Stimulated activated naive CD8-positive, alpha-beta T cell treated with anti-CD3 and anti-CD28 coated beads, Interleukin-15, amount 100 ng/mL, for 72 hours (primary cell): ENCODE results near the gene NEB.
"Not testable (repeated sequence)": the region's sequence is repeated elsewhere in the genome, so short reads cannot be mapped to it uniquely, and the experiment has no call there.

Experiments
- ATAC-seq: fragments of 150-1000 bp; cut with Tn5 transposase; 2 replicates; pipeline ENCODE4 v1.10.0; 2021; ENCODE audit warnings: mild to moderate bottlenecking, moderate library complexity
- DNase-seq, 2 donors: peaks; one replicate each; pipeline ENCODE4 v3.0.0; 2021 to 2022
- H3K27ac Mint-ChIP-seq, 2 donors: one replicate each; pipeline ENCODE4 v1.8.0; 2022; ENCODE audit warnings: mild to moderate bottlenecking in 2 of 2, mixed read lengths in 2 of 2, moderate library complexity in 2 of 2
- H3K27me3 Mint-ChIP-seq: one replicate; pipeline ENCODE4 v1.8.0; 2022; ENCODE audit warnings: mixed read lengths
- H3K4me1 Mint-ChIP-seq: one replicate; pipeline ENCODE4 v1.8.0; 2022; ENCODE audit warnings: mild to moderate bottlenecking, mixed read lengths
- H3K4me3 Mint-ChIP-seq, 2 donors: one replicate each; pipeline ENCODE4 v1.8.0; 2022; ENCODE audit warnings: mild to moderate bottlenecking in 2 of 2, mixed read lengths in 2 of 2, moderate library complexity in 1 of 2
- H3K9me3 Mint-ChIP-seq, 2 donors: one replicate each; pipeline ENCODE4 v1.8.0; 2022; ENCODE audit warnings: mixed read lengths in 2 of 2

NEB gene

GRCh38 chr2:151596903-151597608 is 137.2 kb downstream of the NEB start:
- H3K27ac Mint-ChIP-seq, H3K9me3 Mint-ChIP-seq, H3K27me3 Mint-ChIP-seq, H3K4me3 Mint-ChIP-seq, H3K4me1 Mint-ChIP-seq, DNase-seq, ATAC-seq: not testable (repeated sequence)

- not testable (repeated sequence) for H3K9me3 Mint-ChIP-seq, DNase-seq, H3K4me1 Mint-ChIP-seq, H3K27ac Mint-ChIP-seq, H3K4me3 Mint-ChIP-seq, ATAC-seq, H3K27me3 Mint-ChIP-seq
These were observed 142.4 kb downstream of the NEB start for GRCh38 chr2:151591908-151592255.

GRCh38 chr2:151591250-151591907 is 142.9 kb downstream of the NEB start:
- not testable (repeated sequence) for H3K27ac Mint-ChIP-seq, H3K9me3 Mint-ChIP-seq, ATAC-seq, H3K4me1 Mint-ChIP-seq, H3K27me3 Mint-ChIP-seq, H3K4me3 Mint-ChIP-seq
- DNase-seq: peak in 1 of 2 donors; percentile 5

- not testable (repeated sequence) for DNase-seq, ATAC-seq, H3K9me3 Mint-ChIP-seq, H3K27me3 Mint-ChIP-seq, H3K4me3 Mint-ChIP-seq, H3K4me1 Mint-ChIP-seq, H3K27ac Mint-ChIP-seq
These were observed 153.0 kb downstream of the NEB start for GRCh38 chr2:151581300-151581699.

GRCh38 chr2:151580697-151581096 is 153.6 kb downstream of the NEB start:
- H3K4me3 Mint-ChIP-seq, H3K27ac Mint-ChIP-seq, H3K4me1 Mint-ChIP-seq, ATAC-seq, DNase-seq, H3K27me3 Mint-ChIP-seq, H3K9me3 Mint-ChIP-seq: not testable (repeated sequence)

GRCh38 chr2:151577116-151577515 is 157.2 kb downstream of the NEB start:
- Mint-ChIP-seq H3K27ac (no peak overlapping the region), H3K4me3 (no peak overlapping the region), H3K27me3 (no peaks in the 10 kb centered on the region), H3K4me1 (no peaks in the 10 kb centered on the region), H3K9me3 (no peaks in the 10 kb centered on the region)
- DNase-seq (no peak), ATAC-seq (no peak)

GRCh38 chr2:151576080-151576479 is 158.2 kb downstream of the NEB start:
- no peak overlapping the region for H3K27ac Mint-ChIP-seq

GRCh38 chr2:151575338-151575737 is 158.9 kb downstream of the NEB start:
- DNase-seq (no peak), ATAC-seq (no peak)
- no peaks in the 10 kb centered on the region for H3K4me1 Mint-ChIP-seq
- no peak overlapping the region for H3K27ac Mint-ChIP-seq
- no peaks in the 10 kb centered on the region for H3K27me3 Mint-ChIP-seq
- H3K4me3 Mint-ChIP-seq: no peak overlapping the region
- H3K9me3 Mint-ChIP-seq: no peaks in the 10 kb centered on the region

More at GRCh38 chr2:151576080-151576479, 158.2 kb downstream of the NEB start:
- H3K27me3 Mint-ChIP-seq: no peaks in the 10 kb centered on the region
- no peaks in the 10 kb centered on the region for H3K4me1 Mint-ChIP-seq
- H3K9me3 Mint-ChIP-seq: no peaks in the 10 kb centered on the region
- DNase-seq: no peak
- ATAC-seq: no peak
- no peak overlapping the region for H3K4me3 Mint-ChIP-seq

- H3K4me1 Mint-ChIP-seq: no peaks in the 10 kb centered on the region
- H3K27ac Mint-ChIP-seq: no peak overlapping the region
- H3K4me3 Mint-ChIP-seq: no peak overlapping the region
- ATAC-seq (no peak), DNase-seq (no peak)
- no peaks in the 10 kb centered on the region for H3K9me3 Mint-ChIP-seq
- H3K27me3 Mint-ChIP-seq: no peaks in the 10 kb centered on the region
These were observed 164.1 kb downstream of the NEB start for GRCh38 chr2:151570191-151570590.

GRCh38 chr2:151569167-151569566 is 165.1 kb downstream of the NEB start:
- H3K27me3 Mint-ChIP-seq: no peaks in the 10 kb centered on the region
- no peaks in the 10 kb centered on the region for H3K9me3 Mint-ChIP-seq
- no peaks in the 10 kb centered on the region for H3K4me1 Mint-ChIP-seq
- no peak overlapping the region for H3K27ac Mint-ChIP-seq
- no peak for DNase-seq
- no peak overlapping the region for H3K4me3 Mint-ChIP-seq
- no peak for ATAC-seq

GRCh38 chr2:151568501-151568900 is 165.8 kb downstream of the NEB start:
- no peak for ATAC-seq
- Mint-ChIP-seq H3K4me1 (no peaks in the 10 kb centered on the region), H3K9me3 (no peaks in the 10 kb centered on the region), H3K27me3 (no peaks in the 10 kb centered on the region), H3K4me3 (no peak overlapping the region), H3K27ac (no peak overlapping the region)
- DNase-seq: no peak

- Mint-ChIP-seq H3K27ac (no peak overlapping the region), H3K27me3 (no peaks in the 10 kb centered on the region), H3K4me1 (no peaks in the 10 kb centered on the region), H3K4me3 (no peak overlapping the region), H3K9me3 (peaks cover 0 to 5% of the 10 kb centered on the region in 2 donors)
- no peak for DNase-seq
- ATAC-seq: no peak
These were observed 167.3 kb downstream of the NEB start for GRCh38 chr2:151567006-151567405.

- DNase-seq (no peak), ATAC-seq (no peak)
- Mint-ChIP-seq H3K4me3 (no peak overlapping the region), H3K27ac (no peak overlapping the region), H3K9me3 (peaks cover 8% of the 10 kb centered on the region in 2 donors), H3K4me1 (no peaks in the 10 kb centered on the region), H3K27me3 (no peaks in the 10 kb centered on the region)
These were observed 171.9 kb downstream of the NEB start for GRCh38 chr2:151562398-151562797.

GRCh38 chr2:151560289-151560688 is 174.0 kb downstream of the NEB start:
- H3K27ac Mint-ChIP-seq: no peak overlapping the region
- H3K4me3 Mint-ChIP-seq: no peak overlapping the region
- ATAC-seq (no peak), DNase-seq (no peak)
- H3K9me3 Mint-ChIP-seq: peaks cover 13 to 18% of the 10 kb centered on the region in 2 donors
- peaks cover 13% of the 10 kb centered on the region for H3K27me3 Mint-ChIP-seq
- H3K4me1 Mint-ChIP-seq: no peaks in the 10 kb centered on the region

- not testable (repeated sequence) for H3K27ac Mint-ChIP-seq, DNase-seq, H3K4me1 Mint-ChIP-seq, H3K4me3 Mint-ChIP-seq, ATAC-seq
- peaks cover 13% of the 10 kb centered on the region for H3K27me3 Mint-ChIP-seq
- peaks cover 13 to 18% of the 10 kb centered on the region in 2 donors for H3K9me3 Mint-ChIP-seq
These were observed 174.8 kb downstream of the NEB start for GRCh38 chr2:151559431-151559830.

GRCh38 chr2:151557883-151558282 is 176.4 kb downstream of the NEB start:
- not testable (repeated sequence) for H3K4me3 Mint-ChIP-seq, H3K27ac Mint-ChIP-seq, H3K4me1 Mint-ChIP-seq, DNase-seq, ATAC-seq
- Mint-ChIP-seq H3K27me3 (peaks cover 13% of the 10 kb centered on the region), H3K9me3 (peaks cover 13 to 18% of the 10 kb centered on the region in 2 donors)
